HG02763 (cell line): ENCODE measurements around the gene PTPRN2.

Experiments
- ATAC-seq: cut with Tn5 transposase; IDR thresholded peaks from one replicate; pipeline ENCODE4 v1.9.1; 2021; ENCODE audit warnings: mild to moderate bottlenecking, moderate library complexity; ENCODE audit not compliant: unreplicated experiment

Gene PTPRN2

GRCh38 chr7:158112571-158113320, 474.9 kb downstream of the PTPRN2 start:
- no peak for ATAC-seq

GRCh38 chr7:158111906-158112570, 475.6 kb downstream of the PTPRN2 start:
- no peak for ATAC-seq

GRCh38 chr7:158111049-158111751, 476.4 kb downstream of the PTPRN2 start:
- ATAC-seq, result no peak

GRCh38 chr7:158110661-158111048, 477.0 kb downstream of the PTPRN2 start:
- no peak for ATAC-seq

- no peak for ATAC-seq
Observed at GRCh38 chr7:158110034-158110590, 477.5 kb downstream of the PTPRN2 start.

- no peak for ATAC-seq
Observed at GRCh38 chr7:158109364-158110033, 478.1 kb downstream of the PTPRN2 start.

GRCh38 chr7:158108646-158109293, 478.9 kb downstream of the PTPRN2 start:
- ATAC-seq, result no peak

- no peak for ATAC-seq
Observed at GRCh38 chr7:158107806-158108205, 479.8 kb downstream of the PTPRN2 start.

GRCh38 chr7:158106272-158106671, 481.4 kb downstream of the PTPRN2 start:
- ATAC-seq, result no peak

GRCh38 chr7:158103378-158103777, 484.2 kb downstream of the PTPRN2 start:
- no peak for ATAC-seq

- no peak for ATAC-seq
Observed at GRCh38 chr7:158102897-158103296, 484.7 kb downstream of the PTPRN2 start.

- no peak for ATAC-seq
Observed at GRCh38 chr7:158101821-158102450, 485.7 kb downstream of the PTPRN2 start.

- no peak for ATAC-seq
Observed at GRCh38 chr7:158098125-158099030, 489.2 kb downstream of the PTPRN2 start.

GRCh38 chr7:158097453-158098124, 490.0 kb downstream of the PTPRN2 start:
- no peak for ATAC-seq

- no peak for ATAC-seq
Observed at GRCh38 chr7:158097106-158097452, 490.5 kb downstream of the PTPRN2 start.

GRCh38 chr7:158096582-158096981, 491.0 kb downstream of the PTPRN2 start:
- no peak for ATAC-seq

- ATAC-seq, result no peak
Observed at GRCh38 chr7:158094671-158095226, 492.9 kb downstream of the PTPRN2 start.

- ATAC-seq, result no peak
Observed at GRCh38 chr7:158094046-158094445, 493.6 kb downstream of the PTPRN2 start.
